Panc1 (cell line): ENCODE results near the gene CCDC124. TPM values are rescaled to one million over a fixed set of nuclear protein-coding genes. Genes with fewer than 3 reads are reported as not detected.

Source experiments
- ATAC-seq: fragments of 200-7000 bp; cut with Tn5 transposase; 2 replicates; pipeline ENCODE4 v1.9.1; 2020; ENCODE audit warnings: mild to moderate bottlenecking, moderate library complexity
- BruUV-seq: library from RNA; stranded (reverse); fragments of 400-500 nt; replicated peaks from 2 replicates; lab custom pipeline; 2021; lab: Mats Ljungman, UMichigan
- CTCF ChIA-PET: fragments of 300-600 bp; sonication (Branson Sonifier 250); formaldehyde crosslinking; loops from one replicate; lab custom pipeline; 2022; ENCODE audit warnings: antibody characterized with exemption; lab: Charles Lee
- POLR2A ChIA-PET: fragments of 300-600 bp; sonication (Branson Sonifier 250); formaldehyde crosslinking; loops from one replicate; lab custom pipeline; 2022; ENCODE audit warnings: antibody characterized with exemption; lab: Charles Lee
- DNase-seq: peaks from one replicate; pipeline ENCODE4 v3.0.0-alpha.2; 2010; ENCODE audit warnings: low read depth, low spot score
- H3K27ac ChIP-seq: 2 replicates; pipeline ENCODE4 v1.5.1; 2011; ENCODE audit warnings: mild to moderate bottlenecking, low read length, inconsistent platforms
- H3K27me3 ChIP-seq: fragments of 200-500 bp; sonication (Bioruptor generic); 2 replicates; pipeline ENCODE4 v1.6.0; 2014; ENCODE audit warnings: low read length, inconsistent platforms; ENCODE audit not compliant: control insufficient read depth, insufficient read depth
- H3K36me3 ChIP-seq: fragments of 200-500 bp; sonication (Bioruptor generic); 2 replicates; pipeline ENCODE4 v1.5.1; 2014; ENCODE audit warnings: inconsistent platforms, mild to moderate bottlenecking, low read length, moderate library complexity; ENCODE audit not compliant: control insufficient read depth, insufficient read depth
- H3K4me1 ChIP-seq: 2 replicates; pipeline ENCODE4 v1.5.1; 2011; ENCODE audit warnings: inconsistent platforms, mild to moderate bottlenecking, low read length, moderate library complexity; ENCODE audit not compliant: control insufficient read depth, insufficient read depth
- H3K4me3 ChIP-seq, 2 experiments: 2 replicates each; pipeline ENCODE4 v1.5.1; 2011 to 2012; ENCODE audit warnings: low read depth in 2 of 2, low read length in 2 of 2, mild to moderate bottlenecking in 2 of 2, inconsistent platforms in 1 of 2, moderate library complexity in 1 of 2
- H3K9me3 ChIP-seq: fragments of 200-500 bp; sonication (Bioruptor generic); 2 replicates; pipeline ENCODE4 v1.5.1; 2014; ENCODE audit warnings: low read depth, mild to moderate bottlenecking, inconsistent platforms, low read length, moderate library complexity; ENCODE audit not compliant: control insufficient read depth, insufficient read depth
- POLR2AphosphoS5 ChIP-seq: IDR thresholded peaks from 2 replicates; pipeline ENCODE4 v1.6.1; 2012; ENCODE audit warnings: mild to moderate bottlenecking, low read depth, low read length, moderate library complexity
- SIN3A ChIP-seq: IDR thresholded peaks from 2 replicates; pipeline ENCODE4 v1.6.1; 2012; ENCODE audit warnings: low read depth, mild to moderate bottlenecking, low read length, moderate library complexity, borderline replicate concordance; ENCODE audit not compliant: insufficient read depth
- TCF7L2 ChIP-seq: IDR thresholded peaks from 2 replicates; pipeline ENCODE4 v1.6.1; 2011; ENCODE audit warnings: mild to moderate bottlenecking, low read depth, low read length, inconsistent platforms
- in situ Hi-C: cut with HindIII; loops from 2 replicates; pipeline ENCODE4 v1.10.0; 2016; ENCODE audit warnings: low sequenced_read_pairs, low pct_unique_long_range_greater_than_20kb
- intact Hi-C: fragments of 100-400 bp; cut with micrococcal nuclease; formaldehyde crosslinking; loops from one replicate; pipeline ENCODE4 v1.10.0; 2022; ENCODE audit not compliant: unreplicated experiment
- total RNA-seq: library from RNA; stranded (reverse); gene quantifications from one replicate; pipeline ENCODE4 v1.2.1, GENCODE V29; 2021; ENCODE audit not compliant: unreplicated experiment
- TF ChIP-seq, protein P1 (sequence below): fragments of 450-650 bp; IDR thresholded peaks from 2 replicates; pipeline ENCODE4 v1.5.1; 2017; ENCODE audit warnings: mild to moderate bottlenecking
- TF ChIP-seq, protein P2 (sequence below), 2 experiments: IDR thresholded peaks; 2 replicates each; pipeline ENCODE4 v1.6.1; 2011 to 2012; ENCODE audit warnings: low read depth in 2 of 2, control low read depth in 1 of 2, low read length in 1 of 2, mild to moderate bottlenecking in 1 of 2, moderate library complexity in 1 of 2; ENCODE audit not compliant: insufficient read depth in 1 of 2

The CCDC124 gene
- total RNA-seq, 1 experiment from 2014 or later = 110 TPM

DNA sequence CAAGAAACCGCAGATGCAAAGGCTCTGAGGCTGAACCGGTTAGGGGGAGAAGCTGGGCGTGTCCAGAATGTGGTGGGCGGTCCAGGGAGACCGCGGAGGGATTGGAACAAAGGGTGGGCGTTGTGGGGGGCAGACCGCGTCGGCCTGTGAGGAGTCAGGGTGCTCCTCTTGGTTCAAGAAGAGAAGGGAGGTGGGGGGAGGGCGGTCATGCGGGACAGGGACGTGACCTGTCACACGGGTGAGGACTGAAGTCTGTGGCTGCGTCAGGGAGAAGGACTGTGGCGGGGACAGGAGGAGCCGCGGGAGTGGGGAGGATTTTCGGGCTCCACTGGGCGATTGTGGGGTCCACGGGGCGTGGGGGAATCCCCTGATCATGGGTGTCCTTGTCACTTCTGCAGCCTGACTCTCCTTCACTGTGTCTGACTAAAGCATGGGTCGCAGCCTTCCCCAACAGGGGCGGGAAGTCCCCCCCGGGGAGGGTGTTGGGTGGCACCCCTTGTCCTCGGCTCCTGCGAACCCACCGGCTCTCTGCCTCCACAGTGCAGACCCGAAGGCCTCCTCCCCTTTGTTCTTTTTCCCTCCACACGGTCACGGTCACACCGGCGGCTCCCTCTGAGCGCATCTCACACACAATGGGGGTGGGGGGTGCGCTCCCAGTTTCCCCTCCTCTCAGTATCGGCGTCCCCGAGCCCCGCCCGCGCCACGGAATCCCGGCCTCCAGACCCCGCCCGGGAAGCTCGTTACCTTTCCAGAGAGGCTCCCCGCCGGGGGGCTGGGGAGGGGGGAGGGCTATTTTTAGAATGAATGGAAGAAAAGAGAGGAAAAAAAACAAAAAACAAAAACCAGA lies 17.7 kb downstream of the CCDC124 start:
- H3K36me3 ChIP-seq = no peaks in the 10 kb centered on the region
- peak overlapping the region; percentile 21 to 53 for H3K4me3 ChIP-seq
- TF ChIP-seq, protein P1, sequence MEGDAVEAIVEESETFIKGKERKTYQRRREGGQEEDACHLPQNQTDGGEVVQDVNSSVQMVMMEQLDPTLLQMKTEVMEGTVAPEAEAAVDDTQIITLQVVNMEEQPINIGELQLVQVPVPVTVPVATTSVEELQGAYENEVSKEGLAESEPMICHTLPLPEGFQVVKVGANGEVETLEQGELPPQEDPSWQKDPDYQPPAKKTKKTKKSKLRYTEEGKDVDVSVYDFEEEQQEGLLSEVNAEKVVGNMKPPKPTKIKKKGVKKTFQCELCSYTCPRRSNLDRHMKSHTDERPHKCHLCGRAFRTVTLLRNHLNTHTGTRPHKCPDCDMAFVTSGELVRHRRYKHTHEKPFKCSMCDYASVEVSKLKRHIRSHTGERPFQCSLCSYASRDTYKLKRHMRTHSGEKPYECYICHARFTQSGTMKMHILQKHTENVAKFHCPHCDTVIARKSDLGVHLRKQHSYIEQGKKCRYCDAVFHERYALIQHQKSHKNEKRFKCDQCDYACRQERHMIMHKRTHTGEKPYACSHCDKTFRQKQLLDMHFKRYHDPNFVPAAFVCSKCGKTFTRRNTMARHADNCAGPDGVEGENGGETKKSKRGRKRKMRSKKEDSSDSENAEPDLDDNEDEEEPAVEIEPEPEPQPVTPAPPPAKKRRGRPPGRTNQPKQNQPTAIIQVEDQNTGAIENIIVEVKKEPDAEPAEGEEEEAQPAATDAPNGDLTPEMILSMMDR = no peak
- TF ChIP-seq, protein P2, sequence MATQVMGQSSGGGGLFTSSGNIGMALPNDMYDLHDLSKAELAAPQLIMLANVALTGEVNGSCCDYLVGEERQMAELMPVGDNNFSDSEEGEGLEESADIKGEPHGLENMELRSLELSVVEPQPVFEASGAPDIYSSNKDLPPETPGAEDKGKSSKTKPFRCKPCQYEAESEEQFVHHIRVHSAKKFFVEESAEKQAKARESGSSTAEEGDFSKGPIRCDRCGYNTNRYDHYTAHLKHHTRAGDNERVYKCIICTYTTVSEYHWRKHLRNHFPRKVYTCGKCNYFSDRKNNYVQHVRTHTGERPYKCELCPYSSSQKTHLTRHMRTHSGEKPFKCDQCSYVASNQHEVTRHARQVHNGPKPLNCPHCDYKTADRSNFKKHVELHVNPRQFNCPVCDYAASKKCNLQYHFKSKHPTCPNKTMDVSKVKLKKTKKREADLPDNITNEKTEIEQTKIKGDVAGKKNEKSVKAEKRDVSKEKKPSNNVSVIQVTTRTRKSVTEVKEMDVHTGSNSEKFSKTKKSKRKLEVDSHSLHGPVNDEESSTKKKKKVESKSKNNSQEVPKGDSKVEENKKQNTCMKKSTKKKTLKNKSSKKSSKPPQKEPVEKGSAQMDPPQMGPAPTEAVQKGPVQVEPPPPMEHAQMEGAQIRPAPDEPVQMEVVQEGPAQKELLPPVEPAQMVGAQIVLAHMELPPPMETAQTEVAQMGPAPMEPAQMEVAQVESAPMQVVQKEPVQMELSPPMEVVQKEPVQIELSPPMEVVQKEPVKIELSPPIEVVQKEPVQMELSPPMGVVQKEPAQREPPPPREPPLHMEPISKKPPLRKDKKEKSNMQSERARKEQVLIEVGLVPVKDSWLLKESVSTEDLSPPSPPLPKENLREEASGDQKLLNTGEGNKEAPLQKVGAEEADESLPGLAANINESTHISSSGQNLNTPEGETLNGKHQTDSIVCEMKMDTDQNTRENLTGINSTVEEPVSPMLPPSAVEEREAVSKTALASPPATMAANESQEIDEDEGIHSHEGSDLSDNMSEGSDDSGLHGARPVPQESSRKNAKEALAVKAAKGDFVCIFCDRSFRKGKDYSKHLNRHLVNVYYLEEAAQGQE (IDR thresholded peaks at IDR 0.05; ENCODE audit: insufficient read depth in 1 of 2, low read depth in 2 of 2, low read length in 1 of 2) = no peak
- TF ChIP-seq SIN3A (no peak), POLR2AphosphoS5 (no peak), TCF7L2 (no peak)
- no peak for DNase-seq
- intact Hi-C loops = no loop called here
- BruUV-seq = no TSS peak
- CTCF ChIA-PET = interaction anchor here (0.7 to 0.8 kb wide), 2 partner anchors 11 to 12 kb away, joined by 3 to 8 read pairs; no protein-coding TSS in a partner anchor
- no peaks in the 10 kb centered on the region for H3K9me3 ChIP-seq
- POLR2A ChIA-PET = no interaction called here
- no peak overlapping the region for H3K27ac ChIP-seq
- ATAC-seq = no peak
- no peaks in the 10 kb centered on the region; the same call in 1 of the 2 replicates for H3K27me3 ChIP-seq
- H3K4me1 ChIP-seq = peaks cover 19% of the 10 kb centered on the region
- in situ Hi-C loops = no loop called here

DNA sequence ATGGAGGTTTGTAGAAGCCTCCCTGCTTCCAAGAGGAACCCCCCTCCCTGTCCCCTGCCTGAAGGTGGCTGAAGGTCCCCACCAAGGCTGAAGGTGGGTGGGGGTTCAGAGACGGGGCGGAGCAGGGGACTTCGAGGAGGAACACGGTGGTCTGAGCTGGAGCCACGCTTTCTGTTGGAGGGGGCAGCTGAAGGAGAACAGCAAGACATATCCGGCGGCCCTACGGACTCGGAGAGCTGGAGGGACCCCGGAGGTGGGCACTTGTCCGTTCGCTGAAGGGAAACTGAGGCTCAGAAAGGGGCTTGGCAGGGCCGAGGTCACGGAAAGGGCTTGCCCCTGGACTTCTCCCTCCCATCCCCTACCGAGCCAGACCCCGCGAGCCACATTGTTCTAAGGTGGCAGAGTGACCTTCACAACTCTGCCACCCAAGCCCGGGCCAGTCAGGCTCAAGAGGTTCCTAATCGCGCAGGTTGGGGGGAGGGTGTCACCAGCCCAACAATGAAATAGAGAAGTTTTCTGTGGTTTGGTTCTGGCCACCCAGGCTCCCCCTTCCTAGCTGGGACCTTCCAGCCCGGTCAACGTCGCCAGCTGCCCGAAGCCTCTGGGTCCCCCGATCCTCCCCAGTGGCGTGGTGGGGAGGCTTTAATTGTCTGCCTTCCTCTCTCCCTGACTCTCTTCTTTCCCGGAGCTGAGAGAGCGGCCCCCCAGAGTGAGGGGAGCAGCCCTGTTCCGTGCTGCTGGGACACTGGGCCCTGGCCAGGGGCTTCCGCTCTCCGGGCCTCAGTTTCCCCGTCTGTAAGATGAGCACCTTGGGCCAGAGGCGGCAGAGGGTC lies 18.6 kb downstream of the CCDC124 start:
- no peak overlapping the region for H3K27ac ChIP-seq
- peak overlapping the region; percentile 21 to 53 for H3K4me3 ChIP-seq
- ATAC-seq = no peak
- no peak for DNase-seq
- POLR2A ChIA-PET = no interaction called here
- no peaks in the 10 kb centered on the region for H3K9me3 ChIP-seq
- CTCF ChIA-PET = no interaction called here
- no peaks in the 10 kb centered on the region for H3K36me3 ChIP-seq
- no peaks in the 10 kb centered on the region; the same call in 1 of the 2 replicates for H3K27me3 ChIP-seq
- in situ Hi-C loops (no loop called here), intact Hi-C loops (no loop called here)
- no TSS peak for BruUV-seq
- TF ChIP-seq TCF7L2 (no peak), SIN3A (no peak), POLR2AphosphoS5 (no peak)
- TF ChIP-seq, protein P1 = no peak
- TF ChIP-seq, protein P2 (IDR thresholded peaks at IDR 0.05; ENCODE audit: insufficient read depth in 1 of 2, low read depth in 2 of 2, low read length in 1 of 2) = no peak
- H3K4me1 ChIP-seq = peaks cover 19% of the 10 kb centered on the region
